ENCODE measurements around the gene IQCH.
A peak's percentile ranks its signal among the peaks of the same experiment; 100 is the strongest.

Gene IQCH

GRCh38 chr15:67296684-67297083 lies 42.1 kb downstream of the IQCH start:
- FAIRE-seq (no peak), DNase-seq (ENCODE audit: low spot score) (no peak)

DNA sequence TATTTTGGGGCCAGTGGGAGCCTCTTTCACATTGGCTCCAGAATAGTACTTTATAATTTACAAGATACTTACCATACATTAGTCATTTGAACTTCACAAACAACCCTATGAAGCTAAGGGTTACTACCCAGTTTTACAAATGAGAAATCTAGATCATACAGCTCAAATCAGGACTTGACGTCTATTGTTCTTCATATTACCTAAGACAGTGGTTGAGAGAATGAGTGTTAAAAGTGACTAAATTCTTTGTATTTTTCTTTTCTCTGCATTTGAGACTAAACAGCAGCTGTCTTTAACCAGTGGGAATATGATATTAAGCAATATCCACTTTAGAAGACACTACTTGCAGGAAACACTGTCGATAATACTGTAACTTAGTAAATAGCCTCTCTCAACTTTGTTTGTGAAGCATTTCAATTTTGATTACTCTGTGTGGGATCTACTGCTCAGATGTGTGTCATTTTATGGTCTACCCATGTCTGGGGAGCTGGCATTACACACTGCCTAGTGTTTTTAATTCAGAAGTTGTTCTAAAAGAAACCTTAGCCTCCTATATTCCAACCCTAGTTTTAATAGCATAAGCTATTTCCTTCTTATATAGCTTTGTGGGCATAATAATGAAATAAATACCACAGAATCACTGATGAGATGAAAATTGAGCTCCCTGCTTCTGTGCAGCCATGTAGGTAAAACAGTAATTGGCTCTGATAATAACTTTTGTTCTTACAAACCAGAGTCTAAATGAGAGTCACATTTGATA lies 45.9 kb downstream of the IQCH start:
- DNase-seq (ENCODE audit: low spot score) (no peak), FAIRE-seq (no peak)

DNA sequence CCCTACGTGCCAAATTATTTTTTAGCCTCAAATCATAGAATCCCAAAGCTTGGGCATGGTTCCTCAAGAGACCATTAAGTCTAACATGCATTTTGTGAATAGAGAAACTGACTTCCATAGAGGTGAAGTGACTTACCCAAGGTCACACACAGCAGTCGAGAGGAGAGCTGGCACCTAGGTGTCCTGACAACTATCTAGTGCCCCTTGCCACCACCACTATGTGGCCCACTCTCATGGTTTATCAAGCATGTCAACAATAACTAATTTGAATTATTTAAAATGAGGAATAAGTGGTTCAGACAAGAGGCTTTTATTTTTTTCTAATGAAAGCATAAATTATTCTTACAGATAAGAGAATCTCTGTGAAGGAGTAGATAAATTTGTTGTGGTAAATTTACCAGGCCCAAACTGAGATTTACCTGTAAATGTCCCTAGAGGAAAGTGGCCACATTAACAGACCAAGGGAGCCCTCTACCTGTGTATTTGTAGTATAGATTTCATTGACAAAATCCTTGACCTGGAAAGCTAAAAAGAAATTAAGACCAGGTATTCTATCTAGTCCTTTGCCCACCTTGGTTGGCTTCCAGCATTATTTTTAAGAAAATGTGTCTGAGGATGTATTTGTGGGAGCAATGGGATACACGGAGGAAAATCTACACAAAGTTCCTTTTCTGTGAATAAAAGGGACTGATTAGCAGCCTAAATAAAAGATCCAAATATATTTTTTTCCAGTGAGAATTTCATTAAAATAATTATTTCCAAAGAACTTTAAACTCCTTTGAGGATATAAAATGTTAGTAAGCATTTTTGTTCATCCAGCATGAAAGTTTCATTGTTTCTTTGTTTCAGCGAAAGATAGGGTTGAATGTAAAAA lies 49.1 kb downstream of the IQCH start:
- FAIRE-seq (peak; percentile 76), DNase-seq (ENCODE audit: low spot score) (peak; percentile 53)

DNA sequence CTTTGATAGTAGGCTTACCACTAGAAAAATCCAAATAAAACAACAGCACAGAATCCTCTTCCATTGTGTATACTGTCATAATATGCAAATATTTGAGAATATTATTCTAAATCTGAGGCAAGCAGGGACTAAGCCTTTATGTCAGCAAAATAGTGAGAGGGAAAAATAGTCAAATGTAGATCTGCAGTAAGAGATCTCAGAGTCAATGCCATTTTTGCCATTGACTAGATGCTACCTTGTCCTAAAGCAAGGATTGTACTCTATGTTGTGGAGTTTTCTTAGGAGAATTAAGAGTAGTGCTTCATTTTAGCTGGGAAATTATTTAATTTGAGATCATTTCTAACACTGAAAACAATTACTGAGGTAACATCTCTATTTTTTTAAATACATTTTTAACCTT lies 50.2 kb downstream of the IQCH start:
- FAIRE-seq (no peak), DNase-seq (ENCODE audit: low spot score) (no peak)

GRCh38 chr15:67305506-67305905 lies 50.9 kb downstream of the IQCH start:
- no peak for FAIRE-seq

GRCh38 chr15:67307156-67307555 lies 52.6 kb downstream of the IQCH start:
- FAIRE-seq = no peak

More at GRCh38 chr15:67305506-67305905, 50.9 kb downstream of the IQCH start:
- no peak for DNase-seq (ENCODE audit: low spot score)

GRCh38 chr15:67307889-67308597 lies 53.5 kb downstream of the IQCH start:
- DNase-seq (ENCODE audit: low spot score) (no peak), FAIRE-seq (no peak)

More at GRCh38 chr15:67307156-67307555, 52.6 kb downstream of the IQCH start:
- no peak for DNase-seq (ENCODE audit: low spot score)

DNA sequence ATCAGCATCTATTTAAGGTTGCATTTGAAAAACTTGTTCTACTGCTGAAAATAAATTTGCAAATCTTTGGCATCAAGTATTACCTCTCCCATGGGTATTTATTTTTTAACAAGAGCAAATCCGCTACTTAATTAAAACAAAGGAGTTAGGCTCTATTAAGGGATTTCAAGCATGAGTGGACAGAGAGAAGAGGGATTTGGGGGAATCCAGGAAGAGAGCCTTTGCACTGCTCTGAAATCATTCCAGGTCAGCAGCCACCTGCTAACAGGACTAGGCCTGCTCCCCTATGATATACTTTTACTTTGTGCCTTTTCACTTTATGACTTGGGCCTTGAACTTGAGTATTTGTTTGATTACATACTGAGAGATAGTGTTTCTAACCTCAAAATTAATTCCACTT lies 57.1 kb downstream of the IQCH start:
- DNase-seq (ENCODE audit: low spot score) (no peak), FAIRE-seq (no peak)

DNA sequence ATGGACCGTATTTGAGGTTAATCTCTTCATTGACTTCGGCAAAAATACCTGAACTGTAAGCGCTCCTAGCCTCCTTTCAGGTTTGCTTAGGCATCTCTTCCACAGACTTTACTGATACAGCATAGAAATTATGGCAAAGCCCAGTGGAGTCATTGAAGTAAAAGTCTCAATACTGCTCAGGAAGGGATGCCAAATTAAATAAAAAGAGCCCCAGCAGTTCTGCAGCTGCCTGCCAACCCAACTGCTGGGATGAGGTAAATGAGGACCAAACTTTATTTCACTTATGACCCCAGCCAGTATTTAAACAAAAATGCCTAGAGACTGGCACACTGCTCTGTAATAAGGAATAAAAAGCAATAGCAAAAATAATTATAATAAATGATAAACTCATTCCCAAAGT lies 65.4 kb downstream of the IQCH start:
- FAIRE-seq (no peak), DNase-seq (ENCODE audit: low spot score) (no peak)

DNA sequence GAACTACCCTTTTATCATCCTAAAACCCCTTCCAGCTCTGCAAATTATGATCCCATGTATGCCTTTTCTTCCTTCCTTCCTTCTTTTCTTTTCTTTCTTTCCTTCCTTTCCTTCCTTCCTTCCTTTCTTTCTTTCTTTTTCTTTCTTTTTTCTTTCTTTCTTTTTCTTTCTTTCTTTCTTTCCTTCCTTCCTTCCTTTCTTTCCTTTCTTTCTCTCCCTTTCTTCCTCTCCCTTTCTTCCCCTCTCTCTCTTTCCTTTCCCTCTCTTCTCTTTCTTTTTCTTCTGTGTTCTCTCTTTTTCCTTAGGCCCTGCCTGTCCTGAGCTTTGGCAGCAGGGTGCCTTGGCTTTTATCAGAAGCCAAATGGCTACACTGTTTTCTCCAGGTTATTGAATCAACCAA lies 66.8 kb downstream of the IQCH start:
- DNase-seq (ENCODE audit: low spot score) = no peak
- FAIRE-seq = no peak

- no peak for DNase-seq (ENCODE audit: low spot score)
- FAIRE-seq = no peak
These were observed 67.9 kb downstream of the IQCH start for GRCh38 chr15:67322481-67322880.

DNA sequence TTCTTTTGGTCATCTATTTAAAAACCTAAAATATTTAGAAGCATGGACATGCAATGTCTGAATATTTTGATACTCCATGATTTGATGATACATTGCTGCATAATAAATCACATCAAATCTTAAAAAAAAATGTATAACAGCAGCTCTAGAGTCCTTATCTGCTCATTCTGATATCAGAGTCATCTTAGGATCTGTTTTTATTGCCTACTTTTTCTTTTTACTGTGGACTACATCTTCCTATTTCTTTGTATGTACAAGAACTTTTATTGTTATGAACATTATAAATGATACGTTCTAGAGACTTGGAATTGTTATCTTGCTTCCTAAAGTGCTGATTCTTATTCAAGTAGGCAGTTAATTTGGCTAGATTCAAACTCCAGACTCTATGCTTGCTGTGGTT lies 72.7 kb downstream of the IQCH start:
- FAIRE-seq (no peak), DNase-seq (ENCODE audit: low spot score) (no peak)

GRCh38 chr15:67327737-67328136 lies 73.2 kb downstream of the IQCH start:
- DNase-seq (ENCODE audit: low spot score) (no peak), FAIRE-seq (no peak)

DNA sequence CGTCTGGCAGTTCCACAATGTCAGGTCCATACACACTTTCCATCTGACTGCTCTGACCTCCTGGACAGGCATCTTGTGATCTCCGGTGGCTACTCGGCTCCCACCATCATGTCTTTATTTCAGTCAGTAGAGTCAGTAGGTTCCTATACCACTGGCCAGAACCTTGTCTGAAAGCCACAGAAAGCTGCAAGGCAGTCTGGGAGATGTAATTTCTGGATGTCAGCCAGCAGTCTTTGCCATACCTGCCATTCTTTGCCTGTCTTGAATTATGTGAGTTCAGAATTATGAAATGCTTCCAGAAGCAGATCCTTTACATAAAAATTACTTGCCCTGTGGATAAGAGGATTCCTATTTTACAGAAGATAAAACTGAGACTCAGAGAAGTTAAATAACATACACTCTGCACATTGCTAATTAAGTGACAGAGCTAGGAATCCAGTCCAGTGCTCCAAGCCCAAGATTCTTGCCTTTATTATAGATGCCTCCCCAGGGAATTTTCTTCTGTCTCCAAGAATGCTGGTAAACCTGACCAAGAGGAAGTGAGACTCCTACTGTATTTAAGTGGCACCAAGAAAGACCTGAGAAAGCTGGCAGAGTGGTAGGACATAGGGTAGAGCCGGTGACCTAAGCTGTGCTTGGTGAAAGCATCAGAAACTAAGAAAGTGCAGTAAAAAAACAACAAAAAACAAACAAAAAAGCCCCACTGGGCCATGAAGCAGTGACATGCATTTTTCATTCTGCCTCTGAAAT lies 75.6 kb downstream of the IQCH start:
- FAIRE-seq (no peak), DNase-seq (ENCODE audit: low spot score) (no peak)

GRCh38 chr15:67331676-67332075 lies 77.1 kb downstream of the IQCH start:
- DNase-seq (ENCODE audit: low spot score) = no peak
- FAIRE-seq = no peak

DNA sequence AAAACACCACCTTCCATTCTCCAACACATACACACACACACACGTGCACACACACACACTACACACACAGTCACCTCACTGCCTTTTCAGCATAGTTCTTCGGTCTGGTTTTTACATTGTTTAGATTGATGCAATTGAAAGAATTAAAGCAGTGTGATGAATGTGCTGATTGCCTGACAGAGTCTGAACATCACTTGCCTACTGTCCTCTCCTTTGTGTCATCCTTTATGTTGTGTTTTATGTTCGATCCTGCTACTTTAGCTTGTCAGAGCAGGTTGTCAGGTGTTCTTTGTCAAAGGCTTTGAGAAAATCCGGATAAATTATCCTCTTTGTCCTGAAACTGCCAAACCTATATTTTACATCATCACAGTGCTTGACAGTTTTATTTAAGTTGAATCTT lies 80.4 kb downstream of the IQCH start:
- no peak for FAIRE-seq
- DNase-seq (ENCODE audit: low spot score) = no peak

GRCh38 chr15:67335534-67336222 lies 81.1 kb downstream of the IQCH start:
- FAIRE-seq (no peak), DNase-seq (ENCODE audit: low spot score) (no peak)

DNA sequence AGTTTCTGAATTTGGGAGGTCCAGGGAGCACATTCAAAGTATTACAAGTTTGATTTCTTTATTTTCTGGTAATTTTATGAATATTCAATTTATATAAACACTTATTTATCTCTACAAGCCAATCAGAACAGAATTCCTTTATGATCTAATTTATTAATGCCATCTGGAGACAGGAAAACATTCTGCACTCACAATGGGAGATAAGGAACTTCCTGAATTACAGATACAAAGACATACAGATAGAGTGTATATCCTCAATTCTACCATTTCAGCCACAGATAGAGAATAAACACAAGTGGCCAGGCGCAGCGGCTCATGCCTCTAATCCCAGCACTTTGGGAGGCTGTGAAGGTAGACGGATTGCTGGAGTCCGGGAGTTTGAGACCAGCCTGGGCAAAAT lies 86.0 kb downstream of the IQCH start:
- FAIRE-seq (no peak), DNase-seq (ENCODE audit: low spot score) (no peak)

DNA sequence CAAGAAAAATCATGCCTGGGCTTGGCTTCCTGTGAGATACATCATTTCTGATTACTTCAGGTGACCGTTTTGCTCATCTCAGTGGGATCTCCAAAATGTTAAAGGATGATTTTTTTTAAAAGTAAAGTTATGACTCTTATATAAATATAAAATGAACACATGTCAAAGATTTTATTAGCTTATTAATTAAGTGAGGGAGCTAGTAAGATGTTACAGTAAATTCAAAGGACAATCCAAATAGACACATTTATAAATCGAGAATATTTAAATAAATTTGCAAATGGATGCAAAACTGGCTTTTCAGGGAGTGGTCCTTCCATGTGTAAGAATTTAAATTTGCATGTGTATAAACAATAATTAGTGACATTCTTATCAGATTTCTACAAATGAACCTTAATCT lies 87.0 kb downstream of the IQCH start:
- DNase-seq (ENCODE audit: low spot score) (no peak), FAIRE-seq (no peak)

- FAIRE-seq = no peak
- no peak for DNase-seq (ENCODE audit: low spot score)
These were observed 88.6 kb downstream of the IQCH start for GRCh38 chr15:67343206-67343605.

DNA sequence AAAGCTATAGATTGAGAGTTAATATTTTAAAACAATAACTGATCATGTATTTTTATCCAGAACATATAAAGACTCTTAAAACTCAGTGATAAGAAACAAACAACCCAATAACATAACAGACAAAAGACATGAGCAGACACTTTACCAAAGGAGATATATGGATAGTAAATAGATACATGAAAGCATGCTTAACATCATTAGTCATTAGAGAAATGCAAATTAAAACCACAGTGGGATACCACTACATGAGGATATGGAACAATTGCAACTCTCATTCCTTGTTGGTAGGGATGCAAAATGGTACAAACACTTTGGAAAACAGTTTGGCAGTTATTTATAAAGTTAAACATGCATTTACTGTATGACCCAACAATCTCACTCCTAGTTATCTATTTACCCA lies 95.0 kb downstream of the IQCH start:
- DNase-seq (ENCODE audit: low spot score) = no peak
- FAIRE-seq = no peak

Measured in RCC 7860 (cell line).